Activated T-helper 1 cell treated with anti-CD3 and anti-CD28 coated beads, Interleukin-2, amount 50 U/mL, for 16 hours (primary cell): ENCODE results near the gene C1QTNF12.

Experiments used
- DNase-seq, 2 donors: peaks; one replicate each; pipeline ENCODE4 v3.0.0-alpha.2; 2020; ENCODE audit warnings: low read depth in 1 of 2, low spot score in 1 of 2

Gene C1QTNF12

GRCh38 chr1:1241588-1242219, 4.8 kb downstream of the C1QTNF12 start:
- no peak for DNase-seq

- no peak for DNase-seq
Observed at GRCh38 chr1:1240822-1241587, 5.5 kb downstream of the C1QTNF12 start.

GRCh38 chr1:1240348-1240732, 6.2 kb downstream of the C1QTNF12 start:
- DNase-seq: no peak

GRCh38 chr1:1239614-1240347, 6.7 kb downstream of the C1QTNF12 start:
- no peak for DNase-seq

GRCh38 chr1:1239227-1239613, 7.3 kb downstream of the C1QTNF12 start:
- no peak for DNase-seq

- DNase-seq: no peak
Observed at GRCh38 chr1:1238702-1239178, 7.8 kb downstream of the C1QTNF12 start.

- DNase-seq: no peak
Observed at GRCh38 chr1:1237874-1238701, 8.4 kb downstream of the C1QTNF12 start.

- no peak for DNase-seq
Observed at GRCh38 chr1:1236945-1237873, 9.3 kb downstream of the C1QTNF12 start.

- DNase-seq: no peak
Observed at GRCh38 chr1:1236176-1236763, 10.3 kb downstream of the C1QTNF12 start.

GRCh38 chr1:1235016-1235744, 11.3 kb downstream of the C1QTNF12 start:
- DNase-seq: no peak

GRCh38 chr1:1234180-1234808, 12.2 kb downstream of the C1QTNF12 start:
- DNase-seq: no peak

- no peak for DNase-seq
Observed at GRCh38 chr1:1233567-1233892, 13.0 kb downstream of the C1QTNF12 start.

GRCh38 chr1:1232796-1233566, 13.5 kb downstream of the C1QTNF12 start:
- DNase-seq: no peak

- no peak for DNase-seq
Observed at GRCh38 chr1:1232208-1232795, 14.2 kb downstream of the C1QTNF12 start, which contains the start of gene B3GALT6. B3GALT6 (plus strand) TSS chr1:1232237; CDS start chr1:1232279, 42 bp downstream.

GRCh38 chr1:1231400-1232207, 14.9 kb downstream of the C1QTNF12 start, which contains the start of gene SDF4:
SDF4 (minus strand) TSS chr1:1232001; CDS start chr1:1228772, 3,229 bp downstream.
- DNase-seq: peak; percentile 92 to 96

GRCh38 chr1:1230656-1231399, 15.7 kb downstream of the C1QTNF12 start:
- no peak for DNase-seq
